Smooth muscle cell (in vitro differentiated cells): ENCODE measurements around the gene CKS1B. TPM values are rescaled to one million over a fixed set of nuclear protein-coding genes. Genes with fewer than 3 reads are reported as not detected.

Experiments
- DNase-seq: peaks from one replicate; lab custom pipeline; 2025; ENCODE audit not compliant: unreplicated experiment; lab: John Stamatoyannopoulos, UW
- H2AFZ ChIP-seq: fragments of 200-600 bp; sonication (generic); 2 replicates; pipeline ENCODE4 v1.6.0; 2016; ENCODE audit warnings: antibody characterized with exemption, low read depth, mild to moderate bottlenecking
- H3F3A ChIP-seq: fragments of 200-600 bp; sonication (generic); 2 replicates; pipeline ENCODE4 v1.6.0; 2017; ENCODE audit warnings: antibody characterized with exemption, low read depth
- H3K27ac ChIP-seq: fragments of 200-600 bp; sonication (generic); 2 replicates; pipeline ENCODE4 v1.5.1; 2016; ENCODE audit warnings: low read depth, mild to moderate bottlenecking
- H3K27me3 ChIP-seq: fragments of 200-600 bp; sonication (generic); 2 replicates; pipeline ENCODE4 v1.6.1; 2016; ENCODE audit warnings: low read depth, mild to moderate bottlenecking
- H3K36me3 ChIP-seq: fragments of 200-600 bp; sonication (generic); 2 replicates; pipeline ENCODE4 v1.5.1; 2016; ENCODE audit warnings: low read depth
- H3K4me1 ChIP-seq: fragments of 200-600 bp; sonication (generic); 2 replicates; pipeline ENCODE4 v1.5.1; 2016; ENCODE audit warnings: low read depth
- H3K4me2 ChIP-seq: fragments of 200-600 bp; sonication (generic); 2 replicates; pipeline ENCODE4 v1.6.0; 2016; ENCODE audit warnings: mild to moderate bottlenecking
- H3K4me3 ChIP-seq: fragments of 200-600 bp; sonication (generic); 2 replicates; pipeline ENCODE4 v1.5.1; 2016; ENCODE audit warnings: mild to moderate bottlenecking
- H3K79me2 ChIP-seq: fragments of 200-600 bp; sonication (generic); 2 replicates; pipeline ENCODE4 v1.6.0; 2016; ENCODE audit warnings: low read depth, mild to moderate bottlenecking
- H3K9ac ChIP-seq: fragments of 200-600 bp; sonication (generic); 2 replicates; pipeline ENCODE4 v1.6.0; 2016; ENCODE audit warnings: low read depth
- H3K9me3 ChIP-seq: fragments of 200-600 bp; sonication (generic); replicated peaks from 2 replicates; pipeline ENCODE4 v1.5.1; 2016; ENCODE audit warnings: low read depth
- H4K20me1 ChIP-seq: fragments of 200-600 bp; sonication (generic); 2 replicates; pipeline ENCODE4 v1.6.0; 2016; ENCODE audit warnings: low read depth
- CTCF ChIP-seq: fragments of 200-600 bp; sonication (generic); IDR thresholded peaks from 2 replicates; pipeline ENCODE4 v1.5.1; 2017; ENCODE audit warnings: borderline replicate concordance, mild to moderate bottlenecking, antibody characterized with exemption; ENCODE audit not compliant: insufficient read depth, poor library complexity, severe bottlenecking
- WGBS: methylation state at CpG from one replicate; pipeline ENCODE4 v1.1.7; 2016; ENCODE audit warnings: low lambda C conversion rate; 5-methylcytosine and 5-hydroxymethylcytosine counted together
- polyA plus RNA-seq: library from polyadenylated mRNA; unstranded; fragments of >200 nt; fragmentation: Nextera tagmentation; extraction: Ambion mirVana; gene quantifications from 2 replicates; pipeline ENCODE4 v1.2.1, GENCODE V29; 2016
- total RNA-seq: library from RNA; depleted of rRNA; stranded (reverse); fragments of >200 nt; gene quantifications from 2 replicates; pipeline ENCODE4 v1.2.3, GENCODE V29; 2014

CKS1B gene
- total and polyA plus RNA-seq, 2 experiments from 2014 or later = 41.6 to 116 TPM

- Histone ChIP-seq H3K27ac (peak overlapping the region; percentile 96), H2AFZ (no peak overlapping the region), H3F3A (no peaks in the 10 kb centered on the region), H3K79me2 (no peaks in the 10 kb centered on the region), H4K20me1 (no peaks in the 10 kb centered on the region), H3K36me3 (no peaks in the 10 kb centered on the region), H3K4me2 (no peak overlapping the region), H3K4me3 (no peak overlapping the region), H3K9me3 (no peaks in the 10 kb centered on the region), H3K4me1 (peaks cover 15% of the 10 kb centered on the region), H3K9ac (no peak overlapping the region), H3K27me3 (no peaks in the 10 kb centered on the region)
- 96% methylated on average over 7 of the region's 7 CpGs for WGBS
- no peak for DNase-seq
- no peak for TF ChIP-seq CTCF
These were observed 35.7 kb upstream of the CKS1B start for GRCh38 chr1:154938604-154939399.

GRCh38 chr1:154940213-154940560 is 34.3 kb upstream of the CKS1B start:
- Histone ChIP-seq H2AFZ (no peak overlapping the region), H3K4me3 (no peak overlapping the region), H3K4me1 (peaks cover 15% of the 10 kb centered on the region), H3F3A (no peaks in the 10 kb centered on the region), H3K9ac (no peak overlapping the region), H3K9me3 (no peaks in the 10 kb centered on the region), H3K27me3 (no peaks in the 10 kb centered on the region), H4K20me1 (no peaks in the 10 kb centered on the region), H3K27ac (no peak overlapping the region), H3K4me2 (no peak overlapping the region), H3K79me2 (no peaks in the 10 kb centered on the region), H3K36me3 (no peaks in the 10 kb centered on the region)
- DNase-seq = no peak
- TF ChIP-seq CTCF = no peak
- WGBS = 92% methylated on average over 1 of the region's 1 CpG

GRCh38 chr1:154940651-154941194 is 33.8 kb upstream of the CKS1B start:
- Histone ChIP-seq H3K4me2 (no peak overlapping the region), H3K79me2 (no peaks in the 10 kb centered on the region), H3K4me1 (peaks cover 15% of the 10 kb centered on the region), H3K36me3 (no peaks in the 10 kb centered on the region), H3K4me3 (no peak overlapping the region), H3K27me3 (no peaks in the 10 kb centered on the region), H3K9me3 (no peaks in the 10 kb centered on the region), H3F3A (no peaks in the 10 kb centered on the region), H3K27ac (no peak overlapping the region), H4K20me1 (no peaks in the 10 kb centered on the region), H3K9ac (no peak overlapping the region), H2AFZ (no peak overlapping the region)
- DNase-seq = no peak
- WGBS = 82% methylated on average over 8 of the region's 8 CpGs
- no peak for TF ChIP-seq CTCF
